Activated T-cell treated with anti-CD3 and anti-CD28 coated beads, Interleukin-2, amount 50 U/mL, for 72 hours (primary cell): ENCODE measurements around the gene FOXN4. TPM values are rescaled to one million over a fixed set of nuclear protein-coding genes. Genes with fewer than 3 reads are reported as not detected.

Source experiments
- ATAC-seq, 2 donors: fragments of 150-1000 bp; cut with Tn5 transposase; replicated peaks in 1 of 2; 2 replicates each; pipeline ENCODE4 v1.10.0; 2021; ENCODE audit warnings: moderate library complexity in 2 of 2, mild to moderate bottlenecking in 1 of 2
- DNase-seq, 2 donors: peaks; one replicate each; pipeline ENCODE4 v3.0.0; 2021 to 2022; ENCODE audit warnings: mixed read lengths in 1 of 2
- H3K27ac Mint-ChIP-seq: one replicate; pipeline ENCODE4 v1.8.0; 2022; ENCODE audit warnings: mild to moderate bottlenecking, moderate library complexity, mixed read lengths
- H3K27me3 Mint-ChIP-seq: one replicate; pipeline ENCODE4 v1.8.0; 2022; ENCODE audit warnings: low read depth, mixed read lengths
- H3K36me3 Mint-ChIP-seq, 2 donors: one replicate each; pipeline ENCODE4 v1.8.0; 2022; ENCODE audit warnings: mixed read lengths in 2 of 2, mild to moderate bottlenecking in 1 of 2; ENCODE audit not compliant: insufficient read depth in 2 of 2
- H3K4me1 Mint-ChIP-seq: one replicate; pipeline ENCODE4 v1.8.0; 2022; ENCODE audit warnings: low read depth, mixed read lengths
- H3K4me3 Mint-ChIP-seq, 2 donors: one replicate each; pipeline ENCODE4 v1.8.0; 2022; ENCODE audit warnings: mild to moderate bottlenecking in 2 of 2, mixed read lengths in 2 of 2, moderate library complexity in 2 of 2
- H3K9me3 Mint-ChIP-seq, 2 donors: one replicate each; pipeline ENCODE4 v1.8.0; 2022; ENCODE audit warnings: mixed read lengths in 2 of 2
- total RNA-seq, 2 donors: library from RNA; stranded (reverse); gene quantifications; one replicate each; pipeline ENCODE4 v1.2.3, GENCODE V29; 2022

Gene FOXN4
- total RNA-seq, 2 donors from 2014 or later: not detected

GRCh38 chr12:109271418-109271817, 37.7 kb downstream of the FOXN4 start:
- H3K27me3 Mint-ChIP-seq: no peaks in the 10 kb centered on the region
- H3K4me1 Mint-ChIP-seq: no peaks in the 10 kb centered on the region
- no peak overlapping the region for H3K4me3 Mint-ChIP-seq
- no peak overlapping the region for H3K27ac Mint-ChIP-seq
- H3K36me3 Mint-ChIP-seq: no peaks in the 10 kb centered on the region
- ATAC-seq (no peak), DNase-seq (no peak)
- peaks cover 3% of the 10 kb centered on the region in 2 donors for H3K9me3 Mint-ChIP-seq

- no peak for DNase-seq
- no peaks in the 10 kb centered on the region for H3K36me3 Mint-ChIP-seq
- no peak for ATAC-seq
- H3K27me3 Mint-ChIP-seq: no peaks in the 10 kb centered on the region
- H3K9me3 Mint-ChIP-seq: peaks cover 3% of the 10 kb centered on the region in 2 donors
- no peaks in the 10 kb centered on the region for H3K4me1 Mint-ChIP-seq
- no peak overlapping the region for H3K4me3 Mint-ChIP-seq
- H3K27ac Mint-ChIP-seq: no peak overlapping the region
These were observed 38.6 kb downstream of the FOXN4 start for GRCh38 chr12:109270494-109270893.

- Mint-ChIP-seq H3K9me3 (peaks cover 3% of the 10 kb centered on the region in 2 donors), H3K4me1 (no peaks in the 10 kb centered on the region), H3K4me3 (no peak overlapping the region), H3K27ac (no peak overlapping the region), H3K27me3 (no peaks in the 10 kb centered on the region), H3K36me3 (no peaks in the 10 kb centered on the region)
- no peak for ATAC-seq
- DNase-seq: no peak
These were observed 39.7 kb downstream of the FOXN4 start for GRCh38 chr12:109269428-109269827.

GRCh38 chr12:109268896-109269295, 40.2 kb downstream of the FOXN4 start:
- DNase-seq (no peak), ATAC-seq (no peak)
- H3K4me3 Mint-ChIP-seq: no peak overlapping the region
- H3K4me1 Mint-ChIP-seq: no peaks in the 10 kb centered on the region
- no peaks in the 10 kb centered on the region for H3K36me3 Mint-ChIP-seq
- H3K27me3 Mint-ChIP-seq: no peaks in the 10 kb centered on the region
- H3K9me3 Mint-ChIP-seq: peaks cover 3% of the 10 kb centered on the region in 2 donors
- no peak overlapping the region for H3K27ac Mint-ChIP-seq

GRCh38 chr12:109267361-109267760, 41.7 kb downstream of the FOXN4 start:
- H3K36me3 Mint-ChIP-seq: no peaks in the 10 kb centered on the region
- no peak for ATAC-seq
- no peaks in the 10 kb centered on the region for H3K27me3 Mint-ChIP-seq
- H3K4me1 Mint-ChIP-seq: no peaks in the 10 kb centered on the region
- DNase-seq: no peak
- no peak overlapping the region for H3K27ac Mint-ChIP-seq
- H3K9me3 Mint-ChIP-seq: peaks cover 3% of the 10 kb centered on the region in 2 donors
- H3K4me3 Mint-ChIP-seq: no peak overlapping the region

- ATAC-seq (no peak), DNase-seq (no peak)
- Mint-ChIP-seq H3K9me3 (peaks cover 3% of the 10 kb centered on the region in 2 donors), H3K4me1 (no peaks in the 10 kb centered on the region), H3K27ac (no peak overlapping the region), H3K4me3 (no peak overlapping the region), H3K27me3 (no peaks in the 10 kb centered on the region), H3K36me3 (no peaks in the 10 kb centered on the region)
These were observed 42.8 kb downstream of the FOXN4 start for GRCh38 chr12:109266106-109266879.

- Mint-ChIP-seq H3K27ac (no peak overlapping the region), H3K4me3 (no peak overlapping the region), H3K36me3 (no peaks in the 10 kb centered on the region), H3K27me3 (no peaks in the 10 kb centered on the region), H3K9me3 (no peaks in the 10 kb centered on the region), H3K4me1 (no peaks in the 10 kb centered on the region)
- no peak for ATAC-seq
- no peak for DNase-seq
These were observed 44.0 kb downstream of the FOXN4 start for GRCh38 chr12:109264943-109265650.

GRCh38 chr12:109264095-109264942, 44.8 kb downstream of the FOXN4 start:
- ATAC-seq (peak in 1 of 2 donors; percentile 47), DNase-seq (peak; percentile 51 to 60)
- Mint-ChIP-seq H3K9me3 (no peaks in the 10 kb centered on the region), H3K4me3 (no peak overlapping the region), H3K27me3 (no peaks in the 10 kb centered on the region), H3K27ac (no peak overlapping the region), H3K36me3 (no peaks in the 10 kb centered on the region), H3K4me1 (no peaks in the 10 kb centered on the region)

- Mint-ChIP-seq H3K4me3 (no peak overlapping the region), H3K9me3 (no peaks in the 10 kb centered on the region), H3K27ac (no peak overlapping the region), H3K4me1 (no peaks in the 10 kb centered on the region), H3K36me3 (no peaks in the 10 kb centered on the region), H3K27me3 (no peaks in the 10 kb centered on the region)
- ATAC-seq: no peak
- no peak for DNase-seq
These were observed 45.6 kb downstream of the FOXN4 start for GRCh38 chr12:109263439-109263838.

- no peak overlapping the region for H3K27ac Mint-ChIP-seq
- no peak overlapping the region for H3K4me3 Mint-ChIP-seq
- no peaks in the 10 kb centered on the region for H3K4me1 Mint-ChIP-seq
- no peaks in the 10 kb centered on the region for H3K9me3 Mint-ChIP-seq
- H3K27me3 Mint-ChIP-seq: no peaks in the 10 kb centered on the region
- H3K36me3 Mint-ChIP-seq: no peaks in the 10 kb centered on the region
- no peak for DNase-seq
- ATAC-seq: no peak
These were observed 47.1 kb downstream of the FOXN4 start for GRCh38 chr12:109261939-109262338.

- DNase-seq (no peak), ATAC-seq (no peak)
- Mint-ChIP-seq H3K9me3 (no peaks in the 10 kb centered on the region), H3K27me3 (no peaks in the 10 kb centered on the region), H3K4me1 (no peaks in the 10 kb centered on the region), H3K27ac (no peak overlapping the region), H3K4me3 (no peak overlapping the region), H3K36me3 (no peaks in the 10 kb centered on the region)
These were observed 48.0 kb downstream of the FOXN4 start for GRCh38 chr12:109261087-109261486.

GRCh38 chr12:109259545-109259895, 49.6 kb downstream of the FOXN4 start:
- Mint-ChIP-seq H3K4me3 (no peak overlapping the region), H3K27ac (no peak overlapping the region), H3K4me1 (no peaks in the 10 kb centered on the region), H3K36me3 (peaks cover 1 to 2% of the 10 kb centered on the region in 2 donors), H3K27me3 (no peaks in the 10 kb centered on the region), H3K9me3 (no peaks in the 10 kb centered on the region)
- no peak for DNase-seq
- no peak for ATAC-seq
